GM10266 (cell line): ENCODE measurements around the gene PRR12.

Experiments used
- DNase-seq: peaks from one replicate; pipeline ENCODE4 v3.0.0; 2012; ENCODE audit errors: extremely low spot score
- TF ChIP-seq, protein P1 (sequence below): IDR thresholded peaks from 2 replicates; pipeline ENCODE4 v1.5.1; 2012; ENCODE audit warnings: mild to moderate bottlenecking, low read depth; ENCODE audit not compliant: control insufficient read depth, insufficient read depth; ENCODE audit errors: missing control alignments

PRR12 gene

DNA sequence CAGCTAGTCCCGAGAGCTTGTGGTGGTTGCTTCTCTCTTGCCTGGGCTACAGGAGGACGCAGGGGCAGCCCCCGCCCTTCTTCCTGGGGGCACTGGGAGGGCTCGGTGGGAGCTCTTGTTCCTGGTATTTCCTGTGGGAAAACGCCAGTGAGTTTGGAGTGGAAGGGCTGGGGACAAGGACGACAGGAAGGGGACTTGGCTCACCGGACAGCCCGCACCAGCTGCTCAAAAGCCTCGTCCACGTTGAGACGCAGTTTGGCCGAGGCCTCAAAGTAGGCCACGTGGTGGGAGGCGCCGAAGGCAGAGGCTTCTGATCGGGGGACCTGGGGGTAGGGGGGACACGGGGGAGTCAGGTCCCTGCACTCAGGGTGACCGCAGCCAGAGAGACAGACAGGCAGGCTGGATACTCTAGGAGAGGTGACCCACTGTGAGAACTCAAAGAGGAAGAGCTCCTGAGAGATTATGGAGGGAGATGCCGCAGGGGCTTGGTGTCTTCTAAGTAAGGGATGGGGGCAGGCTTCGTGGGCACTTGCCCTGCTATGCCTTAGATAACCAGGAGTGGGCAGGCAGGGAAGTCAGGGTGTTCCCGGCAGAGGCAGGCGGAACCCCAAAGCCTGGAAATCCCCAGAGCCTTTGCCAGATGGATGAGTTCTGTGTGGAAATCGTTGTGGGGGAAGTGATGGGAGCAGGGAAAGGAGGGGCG is 44.7 kb downstream of the PRR12 start:
- TF ChIP-seq, protein P1, sequence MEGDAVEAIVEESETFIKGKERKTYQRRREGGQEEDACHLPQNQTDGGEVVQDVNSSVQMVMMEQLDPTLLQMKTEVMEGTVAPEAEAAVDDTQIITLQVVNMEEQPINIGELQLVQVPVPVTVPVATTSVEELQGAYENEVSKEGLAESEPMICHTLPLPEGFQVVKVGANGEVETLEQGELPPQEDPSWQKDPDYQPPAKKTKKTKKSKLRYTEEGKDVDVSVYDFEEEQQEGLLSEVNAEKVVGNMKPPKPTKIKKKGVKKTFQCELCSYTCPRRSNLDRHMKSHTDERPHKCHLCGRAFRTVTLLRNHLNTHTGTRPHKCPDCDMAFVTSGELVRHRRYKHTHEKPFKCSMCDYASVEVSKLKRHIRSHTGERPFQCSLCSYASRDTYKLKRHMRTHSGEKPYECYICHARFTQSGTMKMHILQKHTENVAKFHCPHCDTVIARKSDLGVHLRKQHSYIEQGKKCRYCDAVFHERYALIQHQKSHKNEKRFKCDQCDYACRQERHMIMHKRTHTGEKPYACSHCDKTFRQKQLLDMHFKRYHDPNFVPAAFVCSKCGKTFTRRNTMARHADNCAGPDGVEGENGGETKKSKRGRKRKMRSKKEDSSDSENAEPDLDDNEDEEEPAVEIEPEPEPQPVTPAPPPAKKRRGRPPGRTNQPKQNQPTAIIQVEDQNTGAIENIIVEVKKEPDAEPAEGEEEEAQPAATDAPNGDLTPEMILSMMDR: no peak
- no peak for DNase-seq

DNA sequence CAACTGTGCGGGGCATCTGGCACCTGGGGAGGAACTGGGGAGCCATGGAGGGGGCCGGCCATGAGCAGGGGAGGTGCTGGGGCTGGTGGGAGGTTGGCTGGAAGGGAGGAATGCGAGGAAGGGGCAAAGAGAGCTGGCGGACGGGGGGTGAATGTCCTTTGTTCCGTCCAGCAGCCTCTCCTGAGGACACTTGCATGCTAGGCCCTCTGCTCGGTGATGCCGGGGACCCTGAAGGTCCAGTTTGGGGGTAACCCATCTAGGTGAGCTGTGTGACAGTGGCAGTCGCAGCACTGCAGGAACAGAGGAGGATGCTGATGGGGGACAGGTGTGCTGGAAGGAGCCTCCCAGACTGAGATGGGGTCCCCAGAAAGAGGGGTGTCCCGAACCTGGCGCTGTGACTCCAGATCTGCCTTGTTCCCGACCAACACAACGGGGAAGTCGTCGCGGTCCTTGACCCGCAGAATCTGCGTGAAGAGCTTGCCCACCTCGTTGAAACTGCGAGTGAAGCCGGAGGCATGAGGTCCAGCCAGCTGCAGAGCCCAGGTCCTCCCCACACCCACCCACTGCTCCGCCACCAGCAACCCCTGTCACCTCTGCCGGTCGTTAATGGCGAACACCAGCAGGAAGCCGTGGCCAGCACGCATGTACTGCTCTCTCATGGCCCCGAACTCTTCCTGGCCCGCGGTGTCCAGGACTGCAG is 45.4 kb downstream of the PRR12 start:
- TF ChIP-seq, protein P1: no peak
- no peak for DNase-seq

DNA sequence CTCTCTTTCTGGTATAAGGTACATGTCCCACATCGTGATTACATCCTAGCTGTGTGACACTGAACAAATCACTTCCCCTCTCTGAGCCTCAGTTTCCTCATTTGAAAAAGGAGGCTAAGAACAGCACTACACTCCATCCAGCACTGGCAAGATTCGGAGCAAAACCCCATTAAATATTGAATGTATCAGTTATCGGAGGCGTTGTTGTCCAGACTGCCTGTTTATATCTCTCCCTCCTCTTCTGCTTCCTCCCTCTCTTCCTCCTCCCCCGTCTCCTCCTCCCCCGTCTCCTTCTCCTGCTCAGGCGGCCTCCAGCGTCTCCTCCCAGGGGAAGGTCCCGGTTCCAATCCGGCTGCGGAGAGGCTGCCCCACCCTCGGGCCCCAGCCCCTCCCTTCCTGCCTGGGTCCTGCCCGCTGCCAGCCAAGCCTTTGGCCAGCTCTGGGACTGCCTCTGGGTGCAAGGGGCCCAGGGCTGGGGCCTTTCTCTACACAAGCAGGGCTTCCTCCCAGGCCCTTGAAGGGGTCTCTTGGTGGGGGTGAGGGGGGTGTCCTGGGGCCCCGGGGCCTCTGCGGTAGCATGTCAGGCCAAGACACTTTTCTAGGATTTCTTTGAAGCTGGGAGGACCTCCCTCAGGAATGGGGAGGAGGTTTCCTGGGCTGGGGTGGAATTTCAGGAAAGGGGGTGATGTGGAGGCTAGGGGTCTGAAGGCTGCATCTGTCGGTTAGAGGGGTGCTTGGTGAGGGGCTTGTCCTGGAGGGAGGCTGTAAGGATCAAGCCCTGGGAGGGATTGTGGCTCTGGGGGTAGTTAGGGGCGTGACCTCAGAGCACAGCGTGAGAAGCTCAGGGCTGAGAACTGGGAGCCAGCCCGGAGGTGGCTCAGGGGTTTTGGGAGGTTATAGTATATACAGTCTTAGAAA is 47.1 kb downstream of the PRR12 start:
- no peak for DNase-seq
- TF ChIP-seq, protein P1: no peak

DNA sequence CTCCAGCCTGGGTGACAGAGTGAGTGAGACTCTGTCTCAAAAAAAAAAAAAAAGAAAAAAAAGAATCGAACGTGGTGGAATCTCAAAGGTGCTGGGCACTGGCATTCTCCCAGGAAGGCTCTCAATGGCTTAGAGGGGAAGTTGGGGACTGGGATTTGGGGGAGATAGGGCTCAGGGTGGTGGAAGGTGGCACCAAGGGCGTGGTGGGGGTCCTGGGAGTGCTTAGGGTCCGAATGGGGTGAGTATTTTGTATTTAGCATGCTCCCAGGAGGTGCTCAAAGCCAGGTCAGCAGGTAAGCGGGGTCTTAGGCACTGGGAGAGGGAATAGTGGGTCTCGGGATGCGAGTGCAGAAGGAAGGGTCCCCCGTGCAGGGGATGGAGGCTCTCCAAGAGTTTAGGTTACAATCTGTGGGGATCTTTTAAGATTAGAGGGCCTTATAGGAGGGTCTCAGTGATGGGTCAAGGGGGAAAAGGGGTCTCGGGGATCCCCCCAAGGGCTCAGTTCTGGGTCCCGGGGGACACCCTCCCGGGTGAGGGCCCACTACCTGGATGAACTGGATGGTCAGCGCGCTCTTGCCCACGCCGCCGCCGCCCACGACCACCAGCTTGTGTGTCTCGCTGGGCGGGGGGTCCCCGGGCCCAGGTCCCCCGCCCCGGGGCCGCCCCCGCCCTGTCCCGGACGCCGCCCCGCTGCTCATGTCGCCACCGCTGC is 48.6 kb downstream of the PRR12 start:
- TF ChIP-seq, protein P1: no peak
- no peak for DNase-seq

DNA sequence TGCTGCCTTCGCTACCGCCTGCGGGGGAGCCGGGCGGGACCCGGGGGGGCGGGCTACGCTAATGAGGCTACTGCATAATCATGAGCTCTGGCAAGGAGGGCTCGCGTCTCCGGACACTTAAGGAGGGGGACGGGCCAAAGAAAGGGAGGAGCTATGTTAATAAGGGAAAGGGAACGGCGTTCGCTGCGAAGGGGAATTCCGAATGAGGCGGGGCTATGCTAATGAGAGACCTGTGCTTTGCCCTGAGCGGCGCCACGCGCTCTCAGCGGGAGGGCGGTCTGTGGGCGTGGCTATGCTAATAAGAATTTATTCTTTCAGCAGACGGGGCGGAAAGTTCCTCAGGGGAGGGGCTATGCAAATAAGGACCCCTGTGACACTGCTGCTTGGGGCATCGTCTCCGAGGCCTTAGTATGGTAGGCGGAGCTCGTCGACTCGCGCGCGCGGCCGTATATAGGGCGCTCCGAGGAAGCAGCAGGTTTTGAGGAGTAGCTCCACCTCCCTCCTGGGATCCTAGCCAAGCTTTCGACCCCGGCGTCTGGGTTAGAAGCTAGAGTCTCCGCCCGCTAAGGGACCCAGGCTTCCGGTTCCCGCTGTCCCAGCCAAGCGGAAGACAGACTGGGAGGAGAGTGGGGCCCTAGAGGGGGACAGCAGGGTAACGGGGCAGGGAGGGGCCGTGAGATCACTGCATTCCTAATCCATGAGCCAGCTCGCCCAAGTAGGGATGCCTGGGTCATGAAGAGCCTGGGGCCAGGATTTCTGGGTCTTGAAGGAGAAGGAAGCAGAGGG is 49.3 kb downstream of the PRR12 start, which contains the start of gene RRAS:
TSS of gene RRAS (minus strand) at position 31 of the 786 bp plus-strand sequence. CDS start 45 bp downstream, outside the sequence.
- TF ChIP-seq, protein P1: no peak
- DNase-seq: peak; percentile 99
